Hematopoietic multipotent progenitor cell treated with erythropoietin and hydrocortisone succinate and interleukin-3 and kit ligand, for 6 days (in vitro differentiated cells): Measurements from ENCODE around the gene SF1.

Source experiments
- DNase-seq: peaks from one replicate; pipeline ENCODE4 v3.0.0-alpha.2; 2015

SF1 gene

DNA sequence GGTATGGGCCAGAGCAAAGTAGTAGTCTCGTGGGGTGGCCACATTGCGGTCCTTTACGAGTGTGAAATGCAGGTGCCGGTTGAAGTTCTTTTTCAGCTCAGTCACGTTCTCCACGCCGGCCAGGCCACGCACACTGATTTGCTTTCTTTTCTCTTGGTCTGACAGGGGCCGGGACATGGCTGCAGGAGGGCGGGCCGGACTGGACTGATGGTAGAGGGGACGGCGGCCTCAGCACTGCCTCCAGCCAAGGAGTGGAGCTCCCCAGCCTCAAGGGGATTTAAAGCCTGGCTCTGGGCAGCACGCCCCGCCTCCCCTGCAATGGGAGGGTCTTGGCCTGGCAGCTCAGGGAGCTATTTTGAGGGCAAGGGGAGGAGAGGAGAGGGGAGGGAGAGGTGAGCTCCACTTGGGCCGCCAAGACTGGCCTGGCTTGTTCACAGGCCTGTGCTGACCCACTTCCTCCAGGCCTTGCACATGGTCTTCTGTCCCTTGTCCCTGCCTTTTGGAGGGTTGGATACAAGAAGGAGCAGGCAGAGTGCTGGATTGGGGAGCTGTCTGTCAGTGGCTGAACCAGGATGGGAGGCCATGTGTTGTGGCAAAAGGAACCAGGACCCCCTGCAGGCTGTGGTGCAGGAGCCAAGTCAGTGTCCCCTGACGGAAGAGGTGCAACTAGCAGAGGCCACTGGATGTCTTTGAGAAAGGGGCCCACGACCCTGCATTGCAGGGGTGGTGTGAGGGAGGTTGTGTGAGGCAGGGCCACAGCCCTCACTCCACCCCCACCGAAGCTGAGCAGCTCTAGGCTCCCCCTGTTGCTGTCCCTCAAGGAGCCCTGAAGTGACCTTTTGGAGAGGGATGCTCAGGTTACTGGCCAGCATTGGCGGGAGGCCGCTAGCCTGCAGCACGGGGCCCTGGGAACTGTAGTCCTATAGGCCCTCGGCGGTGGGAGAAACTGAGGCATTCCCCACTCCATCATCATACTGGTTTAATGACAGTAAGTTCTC, 18.3 kb downstream of the SF1 start, which contains the start of gene PYGM:
PYGM (minus strand) TSS at position 253 of the 998 bp plus-strand sequence; CDS start at position 177, 76 bp downstream.
- no peak for DNase-seq

- no peak for DNase-seq
Measured at GRCh38 chr11:64759131-64759721, 19.1 kb downstream of the SF1 start.

- DNase-seq: no peak
Measured at GRCh38 chr11:64758330-64759079, 19.8 kb downstream of the SF1 start.

DNA sequence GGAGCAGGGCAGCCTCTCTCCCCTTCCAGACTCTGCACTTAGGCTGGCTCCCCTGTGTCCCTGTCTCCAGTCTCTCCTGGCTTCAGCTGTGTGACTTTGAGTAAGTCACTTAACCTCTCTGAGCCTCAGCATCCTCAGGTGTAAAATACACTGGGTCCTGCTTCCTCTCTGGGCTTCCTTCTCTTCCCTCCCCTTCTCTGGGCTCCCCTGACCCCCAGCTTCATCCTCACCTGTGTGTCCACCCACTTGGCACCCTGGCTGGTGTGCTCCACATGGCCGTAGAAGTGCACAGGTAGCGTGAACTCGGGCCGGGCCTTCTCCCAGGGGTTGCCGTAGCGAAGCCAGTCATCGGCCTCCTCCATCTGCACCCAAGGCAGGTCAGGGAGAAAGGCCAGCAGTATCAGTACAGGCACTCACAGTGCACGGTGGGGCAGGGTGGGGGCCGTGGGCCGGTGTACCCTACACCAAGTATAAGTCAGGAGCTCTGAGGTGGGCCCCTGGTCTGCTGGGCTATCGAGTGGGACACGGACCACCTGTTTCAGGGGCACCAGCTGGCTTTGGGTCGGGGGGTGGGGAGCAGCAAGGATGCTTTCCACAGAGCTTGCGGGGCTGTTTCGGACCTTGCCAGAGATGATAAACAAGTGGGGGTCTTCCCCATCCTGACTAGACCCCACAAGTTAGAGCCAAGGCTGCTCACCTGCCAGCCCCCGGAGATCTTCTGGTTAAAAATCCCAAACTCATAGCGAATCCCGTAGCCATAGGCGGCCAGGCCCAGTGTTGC, 20.6 kb downstream of the SF1 start:
- no peak for DNase-seq

DNA sequence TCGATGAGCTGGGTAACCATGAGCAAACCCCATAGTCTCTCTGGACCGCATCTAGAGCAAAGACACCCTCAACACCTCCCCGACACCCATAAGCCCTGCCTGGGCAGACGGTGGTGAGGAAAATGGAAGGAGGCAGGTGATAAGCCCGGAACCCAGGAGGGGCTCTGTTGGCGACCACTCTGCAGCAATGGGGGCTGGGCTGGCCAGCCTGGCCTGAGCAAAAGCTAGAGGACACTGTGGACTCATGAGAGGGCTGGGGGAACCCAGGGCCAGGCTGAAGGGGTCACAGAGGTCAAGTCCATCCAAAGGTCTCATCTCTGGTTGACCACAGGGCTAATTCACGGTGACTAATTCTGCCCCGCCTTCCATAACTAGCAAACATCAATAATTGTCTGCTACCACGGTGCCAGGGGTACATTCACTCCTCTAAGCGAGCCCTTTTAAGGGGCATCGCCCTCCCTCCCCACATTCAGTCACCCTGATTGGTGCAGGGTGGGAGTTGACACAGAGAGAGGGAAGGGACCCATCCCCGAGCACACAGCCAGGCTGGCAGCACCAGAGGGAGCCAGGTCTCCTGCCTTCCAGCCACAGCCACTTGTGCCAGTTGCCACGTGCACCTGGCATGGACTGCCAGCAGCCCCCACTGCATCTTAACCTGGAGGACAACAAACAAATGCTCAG, 22.5 kb downstream of the SF1 start:
- DNase-seq: no peak

- DNase-seq: no peak
Measured at GRCh38 chr11:64754919-64755662, 23.3 kb downstream of the SF1 start.

DNA sequence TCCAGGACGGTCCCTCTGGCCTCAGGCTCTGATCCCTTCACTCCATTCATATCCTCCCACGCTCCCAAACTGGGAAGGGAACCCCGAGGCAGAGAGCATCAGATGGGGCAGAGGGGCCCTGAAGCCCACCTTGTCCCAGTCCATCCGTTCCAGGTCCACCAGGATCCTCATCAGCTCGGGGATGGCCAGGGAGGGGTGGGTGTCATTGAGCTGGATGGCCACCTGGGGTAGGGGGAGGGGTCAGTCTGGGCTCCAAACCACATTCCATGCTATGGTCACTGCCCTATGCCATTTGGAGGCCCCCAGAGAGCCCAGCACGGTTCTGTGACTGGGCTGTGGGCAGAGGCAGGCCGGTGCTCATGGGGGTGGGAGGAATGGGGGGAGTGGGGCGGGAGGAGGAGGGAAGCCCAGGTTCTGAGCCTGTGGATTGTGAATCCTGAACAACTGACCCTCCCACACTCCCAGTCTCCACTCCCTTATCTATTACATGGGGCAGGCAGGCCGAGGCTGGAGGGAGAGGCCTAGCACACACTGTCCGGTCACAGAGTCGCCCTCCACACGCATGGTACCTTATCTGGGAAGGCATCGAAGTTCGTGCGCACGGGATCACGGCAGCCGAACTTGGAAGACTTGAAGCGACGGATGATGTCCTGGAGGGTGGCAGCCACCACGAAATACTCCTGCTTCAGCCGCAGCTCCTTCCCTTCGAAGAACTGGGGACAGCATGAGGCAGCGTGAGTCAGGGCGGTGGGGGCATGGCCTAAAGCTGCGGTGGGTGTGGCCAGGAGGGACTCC, 24.0 kb downstream of the SF1 start:
- no peak for DNase-seq

DNA sequence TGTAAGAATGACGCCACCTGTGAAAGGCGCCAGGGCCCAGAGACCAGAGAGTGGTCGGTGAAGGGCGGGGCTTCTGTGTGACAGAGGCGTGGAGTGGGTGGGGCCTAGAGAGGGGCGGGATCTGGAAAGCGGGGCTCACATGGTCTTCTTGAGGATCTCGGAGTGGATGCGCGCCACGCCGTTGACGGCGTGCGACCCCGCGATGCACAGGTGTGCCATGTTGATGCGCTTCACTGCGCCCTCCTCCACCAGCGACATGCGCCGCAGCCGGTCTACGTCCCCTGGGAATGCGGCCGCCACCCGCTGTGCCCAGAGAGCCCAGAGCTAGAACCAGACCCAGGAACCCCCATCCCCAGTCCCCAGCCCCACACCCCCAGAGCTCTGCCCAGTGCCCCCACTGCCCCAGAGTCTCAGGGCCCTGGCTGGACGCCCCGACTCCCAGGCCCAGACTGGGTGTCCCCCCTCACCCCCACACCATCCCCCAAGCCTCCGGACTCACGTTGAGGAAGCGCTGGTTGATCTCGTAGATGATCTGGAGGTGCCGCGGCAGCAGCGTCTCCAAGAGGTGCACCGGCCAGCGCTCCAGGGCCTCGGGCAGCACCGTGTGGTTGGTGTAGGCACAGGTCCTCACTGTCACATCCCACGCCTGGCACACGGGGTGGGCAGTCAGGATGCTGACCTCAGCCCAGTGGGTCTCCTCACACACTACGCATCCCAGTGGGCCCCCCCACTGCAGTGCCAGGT, 24.8 kb downstream of the SF1 start:
- no peak for DNase-seq

- DNase-seq: no peak
Measured at GRCh38 chr11:64753019-64753379, 25.3 kb downstream of the SF1 start.

DNA sequence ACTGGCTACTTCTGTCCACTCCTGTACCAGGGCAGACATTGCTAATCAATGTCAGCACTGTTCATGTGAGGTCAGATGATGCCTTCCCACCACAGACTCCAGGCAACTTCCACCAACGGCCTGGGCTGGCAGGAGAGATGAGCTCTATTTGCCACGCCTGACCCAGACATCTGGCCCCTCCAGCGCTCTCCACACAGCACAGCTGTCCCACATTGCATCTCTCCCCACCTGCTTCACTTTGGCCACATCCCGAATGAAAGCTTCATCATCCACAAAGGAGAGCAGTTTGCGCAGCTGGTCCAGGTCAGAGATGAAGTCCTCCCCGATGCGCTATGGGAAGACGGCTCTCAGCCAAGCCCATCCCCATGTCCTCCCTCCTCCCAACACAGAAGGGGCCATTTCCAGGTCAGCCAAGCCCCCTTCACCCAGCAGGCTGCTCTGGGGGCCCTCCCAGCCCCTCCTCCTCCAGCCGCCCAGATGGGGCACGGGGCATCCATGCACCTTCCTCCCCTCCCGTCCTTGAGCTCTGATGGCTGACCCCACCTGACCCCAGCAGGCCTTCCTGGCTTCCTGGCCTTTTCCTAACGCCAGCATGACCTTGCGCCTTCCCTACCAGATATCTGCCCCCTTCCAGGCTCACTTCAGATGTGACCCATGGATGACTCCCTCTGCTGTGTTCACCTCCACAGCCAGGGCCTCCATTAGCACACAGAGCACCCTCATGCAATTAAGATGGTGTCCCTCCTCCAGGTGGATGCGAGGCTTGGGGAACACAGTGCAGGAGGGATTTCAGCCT, 26.0 kb downstream of the SF1 start:
- no peak for DNase-seq

- DNase-seq: no peak
Measured at GRCh38 chr11:64751580-64751979, 26.8 kb downstream of the SF1 start.

DNA sequence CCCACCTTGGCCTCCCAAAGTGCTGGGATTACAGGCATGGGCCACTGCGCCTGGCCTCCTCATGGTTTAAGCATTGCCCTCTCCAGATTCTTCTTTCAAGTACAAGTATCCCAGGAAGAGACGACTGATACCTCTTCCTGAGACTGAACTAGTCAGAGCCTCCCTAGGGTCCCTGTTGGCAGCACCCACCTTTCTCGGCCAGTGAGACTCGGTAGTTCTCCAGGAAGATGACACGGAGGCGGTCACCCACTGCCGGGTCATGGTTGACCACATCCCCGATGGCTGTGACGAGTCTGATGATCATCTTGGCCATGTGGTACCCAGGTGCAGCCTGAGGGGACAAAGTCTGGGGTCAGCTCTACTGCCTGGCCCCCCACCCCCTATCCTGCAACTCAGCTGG, 27.2 kb downstream of the SF1 start:
- DNase-seq: no peak

DNA sequence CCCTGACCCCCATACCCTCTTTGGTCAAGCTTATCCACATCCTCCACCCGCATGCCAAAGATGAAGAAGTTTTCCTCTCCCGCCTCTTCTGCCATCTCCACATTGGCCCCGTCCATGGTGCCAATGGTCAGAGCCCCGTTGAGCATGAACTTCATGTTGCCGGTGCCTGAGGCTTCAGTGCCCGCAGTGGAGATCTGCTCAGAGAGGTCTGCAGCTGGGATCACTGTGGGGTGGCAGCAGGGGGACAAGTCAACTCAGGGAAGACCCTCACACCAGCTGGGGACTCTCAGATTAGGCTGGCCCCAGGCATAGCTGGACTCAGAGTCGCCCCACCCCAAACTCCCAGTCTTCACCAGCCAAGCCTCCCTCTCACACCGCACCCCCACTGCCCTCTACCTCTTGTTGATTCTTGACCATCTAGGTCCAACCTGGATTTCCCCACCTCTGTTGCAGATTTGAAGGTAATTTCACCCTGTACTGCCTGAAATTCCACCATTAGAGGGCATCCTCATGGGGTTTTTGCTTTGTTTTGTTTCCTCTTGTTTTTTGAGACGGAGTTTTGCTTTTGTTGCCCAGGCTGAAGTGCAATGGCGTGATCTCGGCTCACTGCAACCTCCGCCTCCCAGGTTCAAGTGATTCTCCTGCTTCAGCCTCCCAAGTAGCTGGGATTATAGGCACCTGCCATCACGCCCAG, 27.8 kb downstream of the SF1 start:
- no peak for DNase-seq

- DNase-seq: no peak
Measured at GRCh38 chr11:64747961-64748665, 30.2 kb downstream of the SF1 start.

DNA sequence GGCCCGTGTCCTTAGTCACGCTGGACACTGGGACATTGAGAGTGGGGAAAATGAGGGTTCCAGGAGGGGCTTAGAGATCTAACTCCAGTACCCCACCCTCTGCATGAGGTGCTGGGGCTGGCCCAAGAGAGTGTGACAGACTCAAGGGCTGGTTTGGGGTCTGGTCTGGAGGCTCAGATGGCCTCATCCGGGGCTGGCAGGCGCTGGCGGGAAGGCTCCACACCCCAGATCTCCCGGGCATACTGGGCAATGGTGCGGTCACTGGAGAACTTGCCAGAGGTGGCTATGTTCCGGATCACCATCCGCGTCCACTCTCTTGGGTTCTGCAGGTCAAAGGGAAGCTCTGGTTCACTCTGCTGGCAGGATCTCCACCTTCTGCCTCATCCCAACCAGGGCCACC, 31.9 kb downstream of the SF1 start:
- no peak for DNase-seq

GRCh38 chr11:64745521-64746328, 32.6 kb downstream of the SF1 start:
- peak; percentile 76 for DNase-seq

GRCh38 chr11:64745189-64745520, 33.2 kb downstream of the SF1 start:
- peak; percentile 77 for DNase-seq
